K562 (cell line): ENCODE measurements around the gene TTC13. TPM values are rescaled to one million over a fixed set of nuclear protein-coding genes. Genes with fewer than 3 reads are reported as not detected.

Experiments used
- ATAC-seq: fragments of 200-7000 bp; cut with Tn5 transposase; 3 replicates; pipeline ENCODE4 v1.9.1; 2020; ENCODE audit warnings: moderate library complexity
- BruUV-seq: library from RNA; stranded (reverse); fragments of 400-500 nt; replicated peaks from 2 replicates; lab custom pipeline; 2021; lab: Mats Ljungman, UMichigan
- CTCF ChIA-PET: fragments of 300-600 bp; formaldehyde crosslinking; extraction: SDS; loops from one replicate; lab custom pipeline; 2021; ENCODE audit warnings: low intra/inter-chr PET ratio; lab: Yijun Ruan, JAX
- POLR2A ChIA-PET: fragments of 300-600, 350-650 bp; sonication (Branson Sonifier 250); formaldehyde crosslinking; extraction: SDS; loops from one replicate; lab custom pipeline; 2021; ENCODE audit warnings: antibody characterized with exemption, inconsistent platforms; lab: Yijun Ruan, JAX
- DNase-seq, 4 experiments: peaks; one replicate each; pipeline versions ENCODE4 v3.0.0 to v3.0.0-alpha.2; 2011 to 2018; ENCODE audit warnings: low spot score in 3 of 4, mixed read lengths in 3 of 4; ENCODE audit errors: extremely low read depth in 1 of 4
- FAIRE-seq: peaks from 2 replicates; lab custom pipeline; 2011; peaks lifted over from hg19 to GRCh38; lab: Jason Lieb, UNC
- H2AFZ ChIP-seq: 2 replicates; pipeline ENCODE4 v1.6.0; 2011; ENCODE audit warnings: low read depth, low read length, control low read depth, inconsistent platforms
- H3K27ac ChIP-seq: fragments of 200-600 bp; 3 replicates; pipeline ENCODE4 v1.8.0; 2011; ENCODE audit warnings: low read depth, mild to moderate bottlenecking, control low read depth, inconsistent platforms, low read length, moderate library complexity, mixed read lengths; ENCODE audit errors: extremely low read depth
- H3K27me3 ChIP-seq, 2 experiments: fragments of 300-600 bp in 1 of 2; 2 replicates in 1 of 2; 3 replicates in 1 of 2; pipeline versions ENCODE4 v1.6.0 to v1.8.0; 2011; ENCODE audit warnings: inconsistent platforms in 2 of 2, low read length in 2 of 2, mild to moderate bottlenecking in 1 of 2, mixed read lengths in 1 of 2, moderate library complexity in 1 of 2; ENCODE audit not compliant: control insufficient read depth in 2 of 2, insufficient read depth in 2 of 2
- H3K36me3 ChIP-seq: fragments of 300-600 bp; 3 replicates; pipeline ENCODE4 v1.8.0; 2011; ENCODE audit warnings: mild to moderate bottlenecking, low read length, inconsistent platforms; ENCODE audit not compliant: control insufficient read depth, insufficient read depth
- H3K4me1 ChIP-seq, 2 experiments: fragments of 200-600 bp in 1 of 2; replicated peaks in 1 of 2; 2 replicates in 1 of 2; 3 replicates in 1 of 2; pipeline versions ENCODE4 v1.5.1 to v1.8.0; 2011; ENCODE audit warnings: inconsistent platforms in 2 of 2, low read length in 2 of 2, mild to moderate bottlenecking in 1 of 2, mixed read lengths in 1 of 2, moderate library complexity in 1 of 2; ENCODE audit not compliant: control insufficient read depth in 2 of 2, insufficient read depth in 2 of 2
- H3K4me2 ChIP-seq: 2 replicates; pipeline ENCODE4 v1.6.1; 2011; ENCODE audit warnings: low read length, control low read depth, inconsistent platforms, mixed read lengths; ENCODE audit not compliant: insufficient read depth
- H3K4me3 ChIP-seq: fragments of 200-600 bp; sonication (generic), shearing (Covaris generic); 2 replicates; pipeline ENCODE4 v1.5.1; 2016; ENCODE audit warnings: control low read depth, inconsistent platforms
- H3K79me2 ChIP-seq: fragments of 200-600 bp; 3 replicates; pipeline ENCODE4 v1.8.0; 2011; ENCODE audit warnings: low read length, inconsistent platforms; ENCODE audit not compliant: control insufficient read depth, insufficient read depth
- H3K9ac ChIP-seq, 2 experiments: 2 replicates each; pipeline versions ENCODE4 v1.6.0 to v1.6.1; 2011; ENCODE audit warnings: low read depth in 2 of 2, low read length in 2 of 2, control low read depth in 1 of 2, inconsistent platforms in 1 of 2, mild to moderate bottlenecking in 1 of 2, mixed read lengths in 1 of 2; ENCODE audit not compliant: insufficient read depth in 1 of 2
- H3K9me1 ChIP-seq: one replicate; pipeline ENCODE4 v1.6.0; 2011; ENCODE audit warnings: inconsistent platforms, mild to moderate bottlenecking, low read length, moderate library complexity; ENCODE audit not compliant: control insufficient read depth, insufficient read depth
- H3K9me3 ChIP-seq: replicated peaks from 2 replicates; pipeline ENCODE4 v1.5.1; 2011; ENCODE audit warnings: low read depth, low read length, inconsistent platforms; ENCODE audit not compliant: control insufficient read depth, insufficient read depth
- H4K20me1 ChIP-seq: replicated peaks from 2 replicates; pipeline ENCODE4 v1.6.1; 2011; ENCODE audit warnings: low read length, inconsistent platforms, mixed read lengths; ENCODE audit not compliant: control insufficient read depth, insufficient read depth
- CHD2 ChIP-seq: IDR thresholded peaks from 2 replicates; pipeline ENCODE4 v1.6.1; 2011; ENCODE audit warnings: low read depth, low read length
- POLR2G ChIP-seq: fragments of 200-400 bp; formaldehyde crosslinking; IDR thresholded peaks from 2 replicates; pipeline ENCODE4 v1.6.1; 2017; ENCODE audit warnings: low read depth, mild to moderate bottlenecking, antibody characterized with exemption, low read length, moderate library complexity
- RAD21 ChIP-seq, 2 experiments: fragments of 250-450 bp in 1 of 2; fragments of 450-650 bp in 1 of 2; sonication (Bioruptor Pico) in 1 of 2; formaldehyde crosslinking in 1 of 2; IDR thresholded peaks in 1 of 2; conservative IDR thresholded peaks in 1 of 2; 2 replicates each; pipeline versions ENCODE4 v1.4.0 to v1.8.0; 2020 to 2022; ENCODE audit warnings: mild to moderate bottlenecking in 2 of 2, moderate library complexity in 1 of 2
- SUPT5H ChIP-seq: fragments of 450-650 bp; IDR thresholded peaks from 2 replicates; pipeline ENCODE4 v1.6.1; 2016
- XRCC5 ChIP-seq: fragments of 200-400 bp; formaldehyde crosslinking; IDR thresholded peaks from 2 replicates; pipeline ENCODE4 v1.6.1; 2017; ENCODE audit warnings: low read depth, mild to moderate bottlenecking, low read length
- WGBS: fragments of 100-300 bp; shearing (Covaris generic); methylation state at CpG from one replicate; pipeline ENCODE4 v1.1.6; 2016; ENCODE audit warnings: low coverage, mixed read lengths; ENCODE audit not compliant: insufficient coverage; ENCODE audit errors: missing lambda C conversion rate; 5-methylcytosine and 5-hydroxymethylcytosine counted together
- in situ Hi-C: fragments of 300-500 bp; cut with MboI; formaldehyde crosslinking; loops from 4 replicates; pipeline ENCODE4 v1.15.0; 2018; ENCODE audit warnings: inconsistent platforms, mixed read lengths
- intact Hi-C: fragments of 100-400 bp; cut with micrococcal nuclease; formaldehyde crosslinking; loops from 2 replicates; pipeline ENCODE4 v1.14.2; 2022
- polyA plus RNA-seq, 8 experiments: library from polyadenylated mRNA; depleted of rRNA in 4 of 8; stranded (reverse) in 5 of 8; unstranded in 3 of 8; fragments of >200 nt; fragmentation: Nextera tagmentation in 2 of 8; fragmentation: Illumina TruSeq in 1 of 8; extraction: Ambion mirVana in 2 of 8; extraction: Trizol in 1 of 8; gene quantifications; 2 replicates each; pipeline versions ENCODE4 v1.2.1 to v1.2.3, GENCODE V29; 2011 to 2014; ENCODE audit warnings: inconsistent platforms in 1 of 8, missing spikeins in 1 of 8
- total RNA-seq, 7 experiments: library from RNA; depleted of rRNA in 6 of 7; stranded (reverse); fragments of >200 nt in 6 of 7; fragmentation: Illumina TruSeq in 2 of 7; extraction: Trizol in 2 of 7; gene quantifications; 2 replicates each; pipeline versions ENCODE4 v1.2.1 to v1.2.3, GENCODE V29; 2011 to 2021; ENCODE audit warnings: low replicate concordance in 1 of 7

Gene TTC13
- total and polyA plus RNA-seq, 9 of the 15 experiments (the other 6 are each of a cell fraction or from before 2014, with no cell fraction given), result 1.7 to 13.8 (median 9.6) TPM

GRCh38 chr1:231021540-231022031 is 42.9 kb upstream of the TTC13 start:
- no peak overlapping the region for H2AFZ ChIP-seq
- ChIA-PET CTCF (no interaction called here), POLR2A (interaction anchor here (1.1 to 1.2 kb wide), 2 partner anchors 18 to 19 kb away, joined by 3 to 4 read pairs; no protein-coding TSS in a partner anchor)
- H3K4me2 ChIP-seq, result no peak overlapping the region
- intact Hi-C loops, result no loop called here
- H3K27ac ChIP-seq, result no peak overlapping the region
- no peak for DNase-seq
- H4K20me1 ChIP-seq, result peaks cover 4% of the 10 kb centered on the region; the same call in 1 of the 2 replicates
- ATAC-seq, result peak; percentile 16
- H3K9me3 ChIP-seq, result no peaks in the 10 kb centered on the region
- peak; percentile 32 for FAIRE-seq
- in situ Hi-C loops, result no loop called here
- no peaks in the 10 kb centered on the region; a peak in 1 of 5 replicates for H3K4me1 ChIP-seq
- no peaks in the 10 kb centered on the region for H3K79me2 ChIP-seq
- no TSS peak for BruUV-seq
- no peaks in the 10 kb centered on the region for H3K9me1 ChIP-seq
- peaks cover 38% of the 10 kb centered on the region; the same call in 2 of the 3 replicates for H3K36me3 ChIP-seq
- WGBS, result 77% methylated on average over 12 of the region's 12 CpGs
- no peak overlapping the region for H3K9ac ChIP-seq
- no peak overlapping the region for H3K4me3 ChIP-seq
- no peak for TF ChIP-seq XRCC5
- peak; percentile 6; the same call in 1 of the 2 replicates for TF ChIP-seq POLR2G
- TF ChIP-seq CHD2, result no peak
- 0 out of 2 replicates have a peak, but pooled peaks have one; percentile 37 for TF ChIP-seq SUPT5H
- TF ChIP-seq RAD21 (CRISPR knock-in tag; conservative IDR thresholded peaks at IDR 0.05 in 1 of 2, IDR thresholded peaks at IDR 0.05 in 1 of 2), result peak in 1 of 2 experiments; percentile 12; a peak in 1 of 4 replicates
- no peaks in the 10 kb centered on the region for H3K27me3 ChIP-seq
